HEK293T (cell line): ENCODE results near the gene CLK3.

Experiments used
- CTCF ChIA-PET: fragments of 350-600 bp; formaldehyde crosslinking; extraction: SDS; loops from one replicate; lab custom pipeline; 2021; ENCODE audit warnings: antibody characterized with exemption, inconsistent platforms; lab: Yijun Ruan, JAX
- POLR2A ChIA-PET: fragments of 350-600 bp; formaldehyde crosslinking; extraction: SDS; loops from one replicate; lab custom pipeline; 2020; ENCODE audit warnings: antibody characterized with exemption, inconsistent platforms; lab: Yijun Ruan, JAX
- DNase-seq: peaks from one replicate; pipeline ENCODE4 v3.0.0; 2012; ENCODE audit warnings: mixed read lengths; ENCODE audit errors: extremely low spot score
- ARNT ChIP-seq: fragments of 450-650 bp; IDR thresholded peaks from 2 replicates; pipeline ENCODE4 v1.6.1; 2017; ENCODE audit warnings: mild to moderate bottlenecking
- BHLHE40 ChIP-seq: fragments of 450-650 bp; IDR thresholded peaks from 2 replicates; pipeline ENCODE4 v1.6.1; 2016; ENCODE audit warnings: mild to moderate bottlenecking, moderate library complexity, borderline replicate concordance
- CTBP1 ChIP-seq: fragments of 450-650 bp; IDR thresholded peaks from 2 replicates; pipeline ENCODE4 v1.6.1; 2016; ENCODE audit warnings: borderline replicate concordance
- ELF4 ChIP-seq: fragments of 450-650 bp; IDR thresholded peaks from 2 replicates; pipeline ENCODE4 v1.6.1; 2017; ENCODE audit warnings: antibody characterized with exemption
- FOXA1 ChIP-seq: fragments of 450-650 bp; IDR thresholded peaks from 2 replicates; pipeline ENCODE4 v1.6.1; 2016; ENCODE audit warnings: mild to moderate bottlenecking
- FOXK2 ChIP-seq: fragments of 450-650 bp; IDR thresholded peaks from 2 replicates; pipeline ENCODE4 v1.6.1; 2016; ENCODE audit warnings: mild to moderate bottlenecking
- FOXM1 ChIP-seq: fragments of 450-650 bp; IDR thresholded peaks from 2 replicates; pipeline ENCODE4 v1.6.1; 2017; ENCODE audit warnings: mild to moderate bottlenecking, borderline replicate concordance
- HDGF ChIP-seq: fragments of 450-650 bp; IDR thresholded peaks from 2 replicates; pipeline ENCODE4 v1.6.1; 2017; ENCODE audit warnings: antibody characterized with exemption, borderline replicate concordance
- L3MBTL2 ChIP-seq: fragments of 450-650 bp; conservative IDR thresholded peaks from 2 replicates; pipeline ENCODE4 v1.6.1; 2016; ENCODE audit warnings: mild to moderate bottlenecking
- LEF1 ChIP-seq: fragments of 450-650 bp; IDR thresholded peaks from 2 replicates; pipeline ENCODE4 v1.6.1; 2017; ENCODE audit warnings: mild to moderate bottlenecking, borderline replicate concordance
- NFRKB ChIP-seq: fragments of 450-650 bp; IDR thresholded peaks from 2 replicates; pipeline ENCODE4 v1.6.1; 2016; ENCODE audit warnings: mild to moderate bottlenecking, moderate library complexity
- SP1 ChIP-seq: fragments of 450-650 bp; IDR thresholded peaks from 2 replicates; pipeline ENCODE4 v1.6.1; 2017
- SUZ12 ChIP-seq: fragments of 450-650 bp; IDR thresholded peaks from 2 replicates; pipeline ENCODE4 v1.6.1; 2016; ENCODE audit warnings: mild to moderate bottlenecking
- TARDBP ChIP-seq: fragments of 450-650 bp; IDR thresholded peaks from 2 replicates; pipeline ENCODE4 v1.6.1; 2016
- ZNF384 ChIP-seq: fragments of 450-650 bp; IDR thresholded peaks from 2 replicates; pipeline ENCODE4 v1.6.1; 2016
- TF ChIP-seq, protein P1 (sequence below): fragments of 450-650 bp; IDR thresholded peaks from 2 replicates; pipeline ENCODE4 v1.6.1; 2016

The CLK3 gene

DNA sequence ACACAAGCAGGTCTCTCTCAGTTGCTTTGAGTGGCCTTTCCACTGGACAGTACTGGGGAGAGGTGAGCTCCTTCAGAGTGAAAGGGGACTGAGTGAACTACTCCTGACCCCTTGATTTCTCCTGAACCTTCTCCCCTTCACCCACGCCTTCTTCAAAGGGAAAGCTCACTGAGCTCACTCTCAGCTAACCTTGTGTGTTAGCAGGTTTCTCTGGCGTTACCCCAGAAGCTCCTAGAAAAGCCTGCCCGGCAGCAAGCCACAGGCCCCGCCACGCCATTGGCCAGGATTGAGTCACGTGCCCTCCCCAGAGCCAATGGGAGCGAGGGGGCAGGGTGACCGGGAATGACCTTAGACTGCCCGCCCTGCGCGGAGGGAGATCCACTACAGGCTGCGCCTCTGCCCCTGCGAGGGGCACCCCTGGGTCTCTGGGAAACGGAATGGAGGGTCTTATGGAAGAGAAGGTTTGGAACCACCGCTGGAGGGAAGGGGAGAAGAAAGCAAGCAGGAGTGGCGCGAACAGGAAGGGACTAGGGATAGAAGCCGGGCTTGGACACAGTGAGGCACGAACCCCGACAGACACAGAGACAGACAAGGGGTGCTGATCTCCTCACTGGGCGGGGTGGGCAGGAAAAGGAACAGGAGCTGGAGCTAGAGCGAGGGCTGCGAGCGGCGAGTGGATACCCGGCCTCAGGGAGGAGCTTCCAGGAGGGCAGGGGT is 17.4 kb upstream of the CLK3 start:
- TF ChIP-seq SP1 = no peak
- no peak for TF ChIP-seq HDGF
- TF ChIP-seq FOXK2 = no peak
- no peak for TF ChIP-seq BHLHE40
- no peak; the same call in 1 of the 2 replicates for TF ChIP-seq L3MBTL2
- no peak for TF ChIP-seq SUZ12
- TF ChIP-seq LEF1 = no peak
- TF ChIP-seq FOXA1 = no peak
- no peak for TF ChIP-seq ZNF384
- TF ChIP-seq NFRKB = no peak
- TF ChIP-seq, protein P1, sequence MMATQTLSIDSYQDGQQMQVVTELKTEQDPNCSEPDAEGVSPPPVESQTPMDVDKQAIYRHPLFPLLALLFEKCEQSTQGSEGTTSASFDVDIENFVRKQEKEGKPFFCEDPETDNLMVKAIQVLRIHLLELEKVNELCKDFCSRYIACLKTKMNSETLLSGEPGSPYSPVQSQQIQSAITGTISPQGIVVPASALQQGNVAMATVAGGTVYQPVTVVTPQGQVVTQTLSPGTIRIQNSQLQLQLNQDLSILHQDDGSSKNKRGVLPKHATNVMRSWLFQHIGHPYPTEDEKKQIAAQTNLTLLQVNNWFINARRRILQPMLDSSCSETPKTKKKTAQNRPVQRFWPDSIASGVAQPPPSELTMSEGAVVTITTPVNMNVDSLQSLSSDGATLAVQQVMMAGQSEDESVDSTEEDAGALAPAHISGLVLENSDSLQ = no peak
- no peak for TF ChIP-seq ARNT
- no peak for TF ChIP-seq ELF4
- TF ChIP-seq TARDBP = no peak
- no peak for TF ChIP-seq CTBP1
- no peak for TF ChIP-seq FOXM1
- POLR2A ChIA-PET = interaction anchor here (0.6 to 1.7 kb wide), 11 partner anchors 9 to 191 kb away, joined by 3 to 6 read pairs (median 3); partner anchors contain the start of gene CLK3
- DNase-seq = peak; percentile 91
- CTCF ChIA-PET = interaction anchor here (0.6 to 0.7 kb wide), 2 partner anchors 19 to 647 kb away, joined by 3 to 5 read pairs; no protein-coding TSS in a partner anchor

DNA sequence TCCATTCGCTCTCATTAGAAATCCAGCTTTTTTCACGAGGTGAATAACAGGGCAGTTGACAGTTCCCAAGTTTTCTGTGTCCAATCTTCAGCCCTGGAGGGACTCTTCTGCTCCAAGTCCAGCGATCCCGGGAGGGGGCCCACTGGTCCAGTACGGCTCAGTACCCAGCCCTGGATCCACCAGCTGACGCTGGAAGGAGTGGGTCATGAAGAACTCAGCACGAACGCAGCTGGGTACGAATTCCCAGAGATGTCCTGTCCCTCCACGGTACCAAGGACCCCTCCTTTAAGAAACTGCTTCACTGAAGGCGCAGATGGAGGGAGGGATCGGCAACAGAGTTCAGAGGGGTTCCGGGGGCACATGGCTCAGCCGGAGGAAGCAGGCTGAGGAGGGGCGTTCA is 16.5 kb upstream of the CLK3 start:
- POLR2A ChIA-PET = interaction anchor here (0.7 to 1.7 kb wide), 7 partner anchors 13 to 58 kb away, joined by 3 to 6 read pairs (median 3); partner anchors contain the start of gene CLK3
- TF ChIP-seq LEF1 (no peak), BHLHE40 (no peak), CTBP1 (no peak), FOXK2 (no peak), L3MBTL2 (no peak), TARDBP (no peak), ZNF384 (no peak), SUZ12 (no peak), SP1 (no peak), ELF4 (no peak), ARNT (no peak), FOXA1 (no peak), HDGF (no peak), NFRKB (no peak), FOXM1 (no peak)
- TF ChIP-seq, protein P1 = no peak
- DNase-seq = no peak
- CTCF ChIA-PET = no interaction called here

DNA sequence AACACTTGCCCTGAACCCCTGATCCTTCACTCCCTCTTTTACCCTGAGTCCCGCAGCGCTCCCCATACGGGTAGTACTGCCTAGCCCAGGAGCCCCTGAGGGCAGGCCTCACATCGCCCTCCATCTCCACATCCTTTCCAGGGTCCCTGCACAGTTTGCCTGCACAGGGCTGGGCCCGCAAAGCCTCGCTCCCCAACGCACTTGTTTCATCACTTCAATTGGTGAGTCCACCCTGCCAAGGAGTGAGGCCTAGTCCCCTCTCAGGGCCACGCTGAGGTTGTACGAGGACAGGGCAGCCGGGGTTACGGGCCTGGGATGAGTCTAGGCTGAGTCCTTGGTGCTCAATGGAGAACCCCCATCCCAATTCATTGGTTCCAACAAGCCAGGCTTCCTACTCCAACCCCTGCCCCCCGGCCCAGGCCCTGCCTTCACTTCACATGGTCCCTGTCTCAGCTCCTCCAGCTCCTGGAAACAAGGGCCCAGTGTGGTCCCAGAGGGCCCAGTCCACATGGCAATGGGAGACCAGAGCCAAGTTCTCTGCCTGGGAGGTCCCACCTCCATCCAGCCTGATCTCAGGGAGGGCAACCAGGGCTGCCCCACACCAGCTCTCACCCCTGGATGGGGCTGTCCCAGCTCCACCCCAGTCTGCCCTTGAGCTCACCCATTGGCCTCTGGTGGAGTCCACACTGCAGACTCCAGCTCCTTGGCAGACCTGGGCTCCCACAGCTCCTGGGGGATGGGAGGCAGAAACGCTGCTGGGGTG is 12.4 kb upstream of the CLK3 start:
- CTCF ChIA-PET = interaction anchor here (0.9 kb wide), 1 partner anchor 9 kb away, joined by 3 read pairs; no protein-coding TSS in a partner anchor

DNA sequence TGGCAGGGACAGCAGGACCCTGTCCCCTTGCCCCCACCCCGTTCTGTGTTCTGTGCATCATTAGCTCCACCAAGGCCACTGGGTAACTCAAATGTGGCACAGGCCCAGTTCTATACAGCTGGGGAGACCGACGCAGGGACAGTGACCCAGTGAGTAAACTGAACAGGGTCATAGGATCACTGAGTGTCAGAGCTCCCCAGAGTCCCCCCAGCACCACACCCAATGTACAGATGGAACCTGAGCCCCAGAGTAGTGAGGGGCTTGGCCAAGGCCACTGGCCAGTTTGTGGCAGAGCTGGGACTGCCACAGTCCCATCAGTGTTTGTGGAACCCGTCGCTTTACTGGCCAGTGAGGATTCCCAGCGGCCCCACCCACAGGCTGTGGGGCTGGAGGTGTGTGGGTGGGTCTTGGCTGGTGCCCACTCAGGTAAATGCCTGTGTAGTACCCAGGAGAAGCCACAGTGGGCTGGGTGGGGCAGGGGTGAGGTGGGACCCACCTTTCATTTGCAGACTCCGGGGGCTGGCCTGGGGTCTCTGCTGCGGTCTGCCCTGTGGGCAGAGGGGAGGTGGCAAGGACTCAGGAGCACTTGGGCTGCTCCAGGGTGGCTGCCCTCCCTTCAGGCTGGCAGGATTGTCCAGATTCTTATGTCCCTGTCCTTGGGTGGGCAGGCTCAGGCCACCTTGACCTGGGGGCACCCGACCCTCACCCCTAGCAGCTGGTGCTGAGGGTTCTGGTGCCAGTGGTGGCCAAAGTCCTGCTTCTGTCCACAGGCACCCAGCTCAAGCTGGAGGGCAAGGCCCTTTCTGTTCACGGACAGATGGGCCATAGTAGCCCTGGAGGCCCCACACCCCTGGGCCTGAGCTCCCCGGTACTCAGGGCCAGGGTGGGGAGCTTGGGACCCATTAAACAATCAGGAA is 11.6 kb upstream of the CLK3 start:
- ChIA-PET POLR2A (interaction anchor here (1.0 to 2.2 kb wide), 4 partner anchors 9 to 143 kb away, joined by 3 to 6 read pairs (median 4); partner anchors contain the start of genes CLK3 and UBL7), CTCF (interaction anchor here (0.6 to 0.9 kb wide), 2 partner anchors 8 to 30 kb away, joined by 3 read pairs; no protein-coding TSS in a partner anchor)
- DNase-seq = no peak
- TF ChIP-seq, protein P1 = no peak
- TF ChIP-seq FOXM1 = no peak
- TF ChIP-seq FOXA1 = no peak
- no peak for TF ChIP-seq CTBP1
- TF ChIP-seq SP1 = no peak
- TF ChIP-seq L3MBTL2 = no peak
- TF ChIP-seq HDGF = no peak
- TF ChIP-seq BHLHE40 = no peak
- no peak for TF ChIP-seq LEF1
- no peak for TF ChIP-seq ELF4
- TF ChIP-seq SUZ12 = no peak
- no peak for TF ChIP-seq TARDBP
- TF ChIP-seq FOXK2 = no peak
- TF ChIP-seq NFRKB = no peak
- TF ChIP-seq ARNT = no peak
- no peak for TF ChIP-seq ZNF384

More for the DNA sequence above, 12.4 kb upstream of the CLK3 start:
- POLR2A ChIA-PET = interaction anchor here (1.4 to 2.2 kb wide), 3 partner anchors 10 to 12 kb away, joined by 4 to 6 read pairs (median 5); partner anchors contain the start of gene CLK3
- no peak for DNase-seq
- no peak for TF ChIP-seq ZNF384
- TF ChIP-seq TARDBP = no peak
- TF ChIP-seq ELF4 = no peak
- no peak for TF ChIP-seq SP1
- TF ChIP-seq, protein P1 = no peak
- TF ChIP-seq BHLHE40 = no peak
- no peak for TF ChIP-seq FOXK2
- TF ChIP-seq L3MBTL2 = no peak
- no peak for TF ChIP-seq NFRKB
- TF ChIP-seq CTBP1 = no peak
- no peak for TF ChIP-seq FOXM1
- no peak for TF ChIP-seq FOXA1
- TF ChIP-seq ARNT = no peak
- TF ChIP-seq HDGF = no peak
- TF ChIP-seq SUZ12 = no peak
- no peak for TF ChIP-seq LEF1
